GM23248 (cell line): ENCODE measurements around the gene RILP.

ENCODE experiments used
- EZH2 ChIP-seq: fragments of 200-600 bp; sonication (generic); IDR thresholded peaks from 2 replicates; pipeline ENCODE4 v1.6.1; 2018; ENCODE audit warnings: antibody characterized with exemption, mild to moderate bottlenecking; ENCODE audit not compliant: insufficient read depth, poor library complexity, severe bottlenecking
- EZH2phosphoT487 ChIP-seq: fragments of 200-600 bp; sonication (generic); IDR thresholded peaks from 2 replicates; pipeline ENCODE4 v1.6.1; 2018; ENCODE audit warnings: antibody characterized with exemption, moderate library complexity, mild to moderate bottlenecking, low read depth; ENCODE audit not compliant: insufficient read depth

DNA sequence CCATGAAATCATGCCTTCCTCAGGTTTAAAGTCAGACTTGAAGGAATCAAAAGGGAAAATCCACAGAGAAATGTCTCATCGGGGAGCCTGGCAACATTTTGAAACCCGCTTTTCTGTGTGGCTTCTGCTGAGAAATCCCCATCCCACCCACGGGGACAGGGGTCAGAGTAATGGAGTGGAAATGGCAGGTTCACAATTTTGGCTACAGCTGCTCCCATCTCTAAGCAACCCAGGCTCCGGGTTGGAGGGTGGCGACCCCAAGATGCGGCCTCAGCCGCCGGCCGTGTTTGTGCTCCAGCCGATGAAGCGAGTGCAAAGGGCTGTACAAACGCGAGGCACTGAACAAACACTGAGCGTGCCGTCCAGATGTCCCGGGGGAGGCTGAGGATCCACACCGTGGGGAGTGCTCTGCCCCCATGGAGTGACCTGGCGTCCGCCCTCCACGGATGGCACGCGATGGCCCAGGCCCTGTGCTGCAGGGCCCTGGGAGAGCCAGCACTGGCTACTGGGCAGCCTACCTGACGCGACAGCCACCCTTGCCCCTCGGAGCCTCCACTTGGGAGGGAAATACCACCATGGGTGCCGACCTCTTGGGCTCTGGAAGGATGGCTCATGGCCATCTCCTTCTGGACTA, 43.2 kb downstream of the RILP start:
- TF ChIP-seq EZH2 (no peak), EZH2phosphoT487 (no peak)
